Measurements from ENCODE around the gene KCTD21.
"Not testable (repeated sequence)": the region's sequence is repeated elsewhere in the genome, so short reads cannot be mapped to it uniquely, and the experiment has no call there.

Gene KCTD21

GRCh38 chr11:78181185-78181584, 7.2 kb downstream of the KCTD21 start:
- in situ Hi-C loops (cut with HindIII; ENCODE audit: low pct_ligation_motif_present, low sequenced_read_pairs), result no loop called here

GRCh38 chr11:78180751-78181150, 7.7 kb downstream of the KCTD21 start:
- DNase-seq, result no peak
- no peak overlapping the region for H3K27ac ChIP-seq
- TF ChIP-seq, protein P1, sequence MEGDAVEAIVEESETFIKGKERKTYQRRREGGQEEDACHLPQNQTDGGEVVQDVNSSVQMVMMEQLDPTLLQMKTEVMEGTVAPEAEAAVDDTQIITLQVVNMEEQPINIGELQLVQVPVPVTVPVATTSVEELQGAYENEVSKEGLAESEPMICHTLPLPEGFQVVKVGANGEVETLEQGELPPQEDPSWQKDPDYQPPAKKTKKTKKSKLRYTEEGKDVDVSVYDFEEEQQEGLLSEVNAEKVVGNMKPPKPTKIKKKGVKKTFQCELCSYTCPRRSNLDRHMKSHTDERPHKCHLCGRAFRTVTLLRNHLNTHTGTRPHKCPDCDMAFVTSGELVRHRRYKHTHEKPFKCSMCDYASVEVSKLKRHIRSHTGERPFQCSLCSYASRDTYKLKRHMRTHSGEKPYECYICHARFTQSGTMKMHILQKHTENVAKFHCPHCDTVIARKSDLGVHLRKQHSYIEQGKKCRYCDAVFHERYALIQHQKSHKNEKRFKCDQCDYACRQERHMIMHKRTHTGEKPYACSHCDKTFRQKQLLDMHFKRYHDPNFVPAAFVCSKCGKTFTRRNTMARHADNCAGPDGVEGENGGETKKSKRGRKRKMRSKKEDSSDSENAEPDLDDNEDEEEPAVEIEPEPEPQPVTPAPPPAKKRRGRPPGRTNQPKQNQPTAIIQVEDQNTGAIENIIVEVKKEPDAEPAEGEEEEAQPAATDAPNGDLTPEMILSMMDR (IDR thresholded peaks at IDR 0.05; ENCODE audit: low read depth, low read length, missing control alignments), result no peak
- peaks cover 29% of the 10 kb centered on the region for H3K36me3 ChIP-seq (replicated peaks)
- H3K4me3 ChIP-seq (ENCODE audit: low read depth, low read length), result no peak overlapping the region
- in situ Hi-C loops (cut with HindIII; ENCODE audit: low pct_ligation_motif_present, low sequenced_read_pairs), result no loop called here
- no peaks in the 10 kb centered on the region for H3K27me3 ChIP-seq (replicated peaks)

More at GRCh38 chr11:78181185-78181584, 7.2 kb downstream of the KCTD21 start:
- no peaks in the 10 kb centered on the region for H3K27me3 ChIP-seq (replicated peaks)
- TF ChIP-seq, protein P1 (IDR thresholded peaks at IDR 0.05; ENCODE audit: low read depth, low read length, missing control alignments), result no peak
- H3K36me3 ChIP-seq (replicated peaks), result peaks cover 27% of the 10 kb centered on the region
- no peak overlapping the region for H3K4me3 ChIP-seq (ENCODE audit: low read depth, low read length)
- DNase-seq, result no peak
- no peak overlapping the region for H3K27ac ChIP-seq

- Histone ChIP-seq H3K27me3 (replicated peaks) (no peaks in the 10 kb centered on the region), H3K4me3 (ENCODE audit: low read depth, low read length) (no peak overlapping the region), H3K36me3 (replicated peaks) (peaks cover 25% of the 10 kb centered on the region), H3K27ac (no peak overlapping the region)
- no peak for DNase-seq
- TF ChIP-seq, protein P1 (IDR thresholded peaks at IDR 0.05; ENCODE audit: low read depth, low read length, missing control alignments), result no peak
- in situ Hi-C loops (cut with HindIII; ENCODE audit: low pct_ligation_motif_present, low sequenced_read_pairs), result no loop called here
Observed at GRCh38 chr11:78179459-78180071, 8.9 kb downstream of the KCTD21 start.

DNA sequence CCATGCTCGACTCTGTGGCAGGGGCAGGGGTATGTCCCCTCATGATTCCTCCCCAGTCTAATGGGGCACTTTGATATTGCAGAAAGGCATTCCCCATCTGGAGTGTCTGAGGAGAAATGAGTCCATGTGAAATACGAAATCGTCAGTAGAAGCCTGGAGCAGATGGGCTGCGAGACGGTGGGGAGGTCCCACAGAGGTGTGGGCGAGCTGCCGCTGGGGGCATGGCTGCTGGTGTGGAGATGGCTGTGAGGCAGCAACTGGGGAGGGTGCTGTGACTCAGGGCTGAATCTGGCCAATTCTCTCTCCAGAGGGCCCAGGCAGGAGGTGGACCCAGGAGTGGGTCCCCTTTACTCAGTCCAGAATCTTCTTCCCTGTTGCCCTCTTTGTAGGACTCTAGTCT, 11.2 kb downstream of the KCTD21 start:
- TF ChIP-seq, protein P1 (IDR thresholded peaks at IDR 0.05; ENCODE audit: low read depth, low read length, missing control alignments), result no peak
- no peak overlapping the region for H3K27ac ChIP-seq
- H3K36me3 ChIP-seq (replicated peaks), result peaks cover 33% of the 10 kb centered on the region
- no peak overlapping the region for H3K4me3 ChIP-seq (ENCODE audit: low read depth, low read length)
- in situ Hi-C loops (cut with HindIII; ENCODE audit: low pct_ligation_motif_present, low sequenced_read_pairs), result no loop called here
- DNase-seq, result no peak
- no peaks in the 10 kb centered on the region for H3K27me3 ChIP-seq (replicated peaks)

- Histone ChIP-seq H3K4me3 (ENCODE audit: low read depth, low read length) (no peak overlapping the region), H3K27ac (no peak overlapping the region), H3K27me3 (replicated peaks) (no peaks in the 10 kb centered on the region), H3K36me3 (replicated peaks) (peaks cover 33% of the 10 kb centered on the region)
- TF ChIP-seq, protein P1 (IDR thresholded peaks at IDR 0.05; ENCODE audit: low read depth, low read length, missing control alignments), result no peak
- in situ Hi-C loops (cut with HindIII; ENCODE audit: low pct_ligation_motif_present, low sequenced_read_pairs), result no loop called here
- no peak for DNase-seq
Observed at GRCh38 chr11:78176605-78177141, 11.8 kb downstream of the KCTD21 start.

DNA sequence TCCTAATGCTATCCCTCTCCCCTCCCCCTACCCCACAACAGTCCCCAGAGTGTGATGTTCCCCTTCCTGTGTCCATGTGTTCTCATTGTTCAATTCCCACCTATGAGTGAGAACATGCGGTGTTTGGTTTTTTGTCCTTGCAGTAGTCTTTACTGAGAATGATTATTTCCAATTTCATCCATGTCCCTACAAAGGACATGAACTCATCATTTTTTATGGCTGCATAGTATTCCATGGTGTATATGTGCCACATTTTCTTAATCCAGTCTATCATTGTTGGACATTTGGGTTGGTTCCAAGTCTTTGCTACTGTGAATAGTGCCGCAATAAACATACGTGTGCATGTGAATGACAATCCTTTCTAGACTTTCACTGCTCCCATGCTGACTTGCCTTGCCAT, 12.6 kb downstream of the KCTD21 start:
- in situ Hi-C loops (cut with HindIII; ENCODE audit: low pct_ligation_motif_present, low sequenced_read_pairs); H3K27ac ChIP-seq; H3K4me3 ChIP-seq (ENCODE audit: low read depth, low read length); H3K27me3 ChIP-seq (replicated peaks); DNase-seq: not testable (repeated sequence)
- H3K36me3 ChIP-seq (replicated peaks), result peaks cover 31% of the 10 kb centered on the region
